Loucy (cell line): ENCODE measurements around the gene PPP1R14C.

Experiments used
- CTCF ChIP-seq: fragments of 200-600 bp; sonication (generic); conservative IDR thresholded peaks from 2 replicates; pipeline ENCODE4 v1.5.1; 2014; ENCODE audit warnings: mild to moderate bottlenecking, antibody characterized with exemption, low read length
- EZH2phosphoT487 ChIP-seq: fragments of 200-600 bp; IDR thresholded peaks from 2 replicates; pipeline ENCODE4 v1.6.1; 2018; ENCODE audit warnings: antibody characterized with exemption, mild to moderate bottlenecking, moderate library complexity, borderline replicate concordance

GRCh38 chr6:150201772-150202329, 59.0 kb downstream of the PPP1R14C start:
- TF ChIP-seq CTCF (no peak), EZH2phosphoT487 (no peak)
